NT2/D1 (cell line): ENCODE measurements around the gene ZSWIM2.

Experiments
- SUZ12 ChIP-seq: IDR thresholded peaks from 2 replicates; pipeline ENCODE4 v1.6.1; 2011; ENCODE audit not compliant: insufficient read length, insufficient read depth; ENCODE audit errors: extremely low read depth
- YY1 ChIP-seq: IDR thresholded peaks from 2 replicates; pipeline ENCODE4 v1.6.1; 2011; ENCODE audit not compliant: insufficient read length, insufficient read depth

GRCh38 chr2:186822323-186822722, 26.6 kb downstream of the ZSWIM2 start:
- TF ChIP-seq YY1, result no peak
- no peak for TF ChIP-seq SUZ12
